Adrenal gland (tissue), 12 donors: ENCODE data around the gene ACOT7. TPM values are rescaled to one million over a fixed set of nuclear protein-coding genes. Genes with fewer than 3 reads are reported as not detected.
"Not testable (repeated sequence)": the region's sequence is repeated elsewhere in the genome, so short reads cannot be mapped to it uniquely, and the experiment has no call there.

Experiments
- DNase-seq, 7 donors: peaks; one replicate each; pipeline ENCODE4 v3.0.0-alpha.2; 2019 to 2020
- H3K27ac ChIP-seq, 5 donors: fragments of 200-600 bp; sonication (generic) in 4 of 5; 1 replicate in 3 of 5; 2 replicates in 2 of 5; pipeline versions ENCODE4 v1.5.1 to v1.8.0; 2016 to 2020; ENCODE audit warnings: mild to moderate bottlenecking in 1 of 5
- H3K27me3 ChIP-seq: fragments of 200-600 bp; 2 replicates; pipeline ENCODE4 v1.8.0; 2021
- H3K36me3 ChIP-seq, 2 donors: fragments of 200-600 bp; replicated peaks in 1 of 2; 1 replicate in 1 of 2; 2 replicates in 1 of 2; pipeline versions ENCODE4 v1.5.1 to v1.8.0; 2018 to 2022
- H3K4me1 ChIP-seq, 2 donors: fragments of 200-600 bp; replicated peaks in 1 of 2; 1 replicate in 1 of 2; 2 replicates in 1 of 2; pipeline versions ENCODE4 v1.5.1 to v1.8.0; 2018 to 2021
- H3K4me3 ChIP-seq, 4 donors: fragments of 200-600 bp; sonication (generic) in 3 of 4; one replicate each; pipeline ENCODE4 v1.5.1; 2016 to 2018
- H3K9me3 ChIP-seq, 3 donors: fragments of 200-600 bp; sonication (generic) in 1 of 3; replicated peaks in 1 of 3; 1 replicate in 2 of 3; 2 replicates in 1 of 3; pipeline versions ENCODE4 v1.5.1 to v1.8.0; 2016 to 2021
- CTCF ChIP-seq, 6 experiments: fragments of 450-650 bp in 4 of 6; fragments of 200-600 bp in 2 of 6; sonication (generic) in 1 of 6; IDR thresholded peaks; 1 replicate in 5 of 6; 2 replicates in 1 of 6; pipeline versions ENCODE4 v1.5.1 to v1.8.0; 2016 to 2021; ENCODE audit warnings: antibody characterized with exemption in 6 of 6, mild to moderate bottlenecking in 2 of 6, moderate library complexity in 1 of 6
- POLR2A ChIP-seq, 2 donors: fragments of 450-650 bp; IDR thresholded peaks; one replicate each; pipeline ENCODE4 v1.6.1; 2017; ENCODE audit warnings: antibody characterized with exemption in 2 of 2, mild to moderate bottlenecking in 2 of 2, moderate library complexity in 1 of 2
- WGBS, 4 donors: extraction: QIAGEN DNeasy Blood & Tissue Kit in 2 of 4; methylation state at CpG; one replicate each; pipeline versions ENCODE4 v1.1.5 to v1.1.7; 2013 to 2017; 5-methylcytosine and 5-hydroxymethylcytosine counted together
- intact Hi-C, 2 donors: fragments of 100-400 bp; cut with DNase I; formaldehyde crosslinking; loops; one replicate each; pipeline versions ENCODE4 v1.14.1 to v1.15.0; 2022 to 2023
- polyA plus RNA-seq, 3 donors: library from polyadenylated mRNA; stranded (reverse); fragments of 200-250 nt in 2 of 3; fragments of 350-450 nt in 1 of 3; fragmentation: Illumina TruSeq in 1 of 3; extraction: RNeasy Lipid Tissue Mini Kit (QIAGEN cat#74804) in 1 of 3; gene quantifications; one replicate each; pipeline ENCODE4 v1.2.3, GENCODE V29; 2013 to 2014
- total RNA-seq, 9 donors: library from RNA; depleted of rRNA in 4 of 9; stranded (reverse); fragments of >200 nt in 4 of 9; fragments of 120-200 nt in 1 of 9; fragmentation: NEBNext Ultra II Directional in 1 of 9; extraction: Animal tissue kit (Norgen Biotek cat#: 25700) in 1 of 9; gene quantifications; one replicate each; pipeline versions ENCODE4 v1.1.0 to v1.2.4, GENCODE V29; 2013 to 2023
- donor health status: healthy with polysubstance abuse.
- donor health status: Bipolar disorder and iron deficiency.
- donor health status: DM: yes; HTN: yes; CAD: no.
- donor health status: DM: no; HTN: no; CAD: no.
- donor health status: DM: no; HTN: no; CAD: no.
- donor health status: DM: yes; HTN: yes; CAD: no.

ACOT7 gene
- total and polyA plus RNA-seq, 12 donors = 8.4 to 29.4 (median 14.5) TPM

DNA sequence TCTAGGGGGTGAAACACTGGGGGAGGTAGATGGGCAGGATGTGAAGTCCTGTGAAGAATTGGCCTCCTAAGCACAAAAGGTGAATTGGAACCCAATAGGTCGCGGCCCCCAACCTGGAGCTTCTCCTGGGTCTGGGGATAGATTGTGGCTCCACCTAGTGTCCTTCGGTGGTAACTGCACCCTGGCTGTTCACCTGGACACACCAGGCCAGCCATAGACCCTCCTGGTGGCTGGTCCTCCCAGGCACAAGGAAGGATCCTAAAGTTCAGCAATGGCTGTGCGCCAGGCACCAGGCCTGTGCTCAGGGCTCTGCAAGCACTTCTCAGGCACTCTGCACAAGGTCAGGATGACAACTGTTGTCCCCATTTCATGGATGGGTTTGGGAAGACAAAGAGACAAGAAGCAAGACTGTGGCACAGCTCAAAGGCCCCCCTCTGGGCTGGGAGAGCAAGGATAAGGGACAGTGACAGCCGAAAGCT, 44.5 kb upstream of the ACOT7 start:
- peak; percentile 42 to 80 (median 64) for DNase-seq
- no peak overlapping the region for H3K4me3 ChIP-seq
- intact Hi-C loops = no loop called here
- H3K4me1 ChIP-seq = no peaks in the 10 kb centered on the region
- no peaks in the 10 kb centered on the region for H3K36me3 ChIP-seq
- TF ChIP-seq POLR2A (IDR thresholded peaks at IDR 0.05) = no peak
- peak; percentile 77 to 92 (median 86) for TF ChIP-seq CTCF (IDR thresholded peaks at IDR 0.05)
- H3K9me3 ChIP-seq = no peaks in the 10 kb centered on the region
- H3K27me3 ChIP-seq = no peaks in the 10 kb centered on the region
- no peak overlapping the region for H3K27ac ChIP-seq
- WGBS, 4 donors = 5 to 13% (median 7%) methylated on average over 4 to 5 of the region's 5 CpGs

GRCh38 chr1:6437012-6437700, 43.6 kb upstream of the ACOT7 start:
- H3K27ac ChIP-seq, H3K4me3 ChIP-seq, H3K4me1 ChIP-seq, H3K27me3 ChIP-seq, H3K9me3 ChIP-seq, H3K36me3 ChIP-seq, intact Hi-C loops: not testable (repeated sequence)
- DNase-seq = peak in 3 of 7 donors; percentile 27 to 56 (median 48)
- 36 to 52% (median 49%) methylated on average over 13 to 22 of the region's 22 CpGs for WGBS, 4 donors
- peak in 2 of 6 experiments; percentile 11 to 29 for TF ChIP-seq CTCF (IDR thresholded peaks at IDR 0.05)

- H3K4me3 ChIP-seq, H3K27ac ChIP-seq, intact Hi-C loops, H3K9me3 ChIP-seq, H3K36me3 ChIP-seq, H3K4me1 ChIP-seq, DNase-seq, H3K27me3 ChIP-seq: not testable (repeated sequence)
- WGBS, 4 donors = 77 to 80% (median 79%) methylated on average over 3 of the region's 3 CpGs
These were observed 42.7 kb upstream of the ACOT7 start for GRCh38 chr1:6436277-6436676.

DNA sequence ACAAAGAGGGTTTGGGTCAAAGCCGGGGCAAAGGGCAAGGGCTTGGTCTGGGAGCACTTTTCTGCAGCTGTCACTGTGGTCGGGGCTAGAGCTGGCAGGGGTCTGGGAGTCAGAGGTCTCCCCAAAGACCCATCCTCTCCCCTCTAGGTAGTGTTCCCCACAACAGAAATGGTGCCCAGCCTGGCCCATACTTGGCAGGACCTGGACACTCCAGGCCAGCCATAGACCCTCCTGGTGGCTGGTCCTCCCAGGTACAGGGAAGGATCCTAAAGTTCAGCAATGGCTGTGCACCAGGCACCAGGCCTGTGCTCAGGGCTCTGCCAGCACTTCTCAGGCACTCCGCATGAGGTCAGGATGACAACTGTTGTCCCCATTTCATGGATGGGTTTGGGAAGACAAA, 42.0 kb upstream of the ACOT7 start:
- no peaks in the 10 kb centered on the region for H3K27me3 ChIP-seq

More for the DNA sequence above, 42.0 kb upstream of the ACOT7 start:
- Histone ChIP-seq H3K4me3 (no peak overlapping the region), H3K27ac (no peak overlapping the region), H3K36me3 (no peaks in the 10 kb centered on the region), H3K9me3 (no peaks in the 10 kb centered on the region), H3K4me1 (no peaks in the 10 kb centered on the region)
- intact Hi-C loops = no loop called here
- 73 to 100% (median 89%) methylated on average over 1 to 3 of the region's 3 CpGs for WGBS, 4 donors
- DNase-seq = no peak
- no peak for TF ChIP-seq CTCF (IDR thresholded peaks at IDR 0.05)
- TF ChIP-seq POLR2A (IDR thresholded peaks at IDR 0.05) = no peak
